ENCODE results near the gene SUFU. TPM values are rescaled to one million over a fixed set of nuclear protein-coding genes. Genes with fewer than 3 reads are reported as not detected.
A peak's percentile ranks its signal among the peaks of the same experiment; 100 is the strongest.

The SUFU gene
- total and polyA plus RNA-seq, 8 donors: 0.29 to 26.3 (median 3.7) TPM

- WGBS, 5 donors: 49 to 59% (median 56%) methylated on average over 11 to 12 of the region's 12 CpGs
- no peak for DNase-seq
- Histone ChIP-seq H3K27me3 (no peaks in the 10 kb centered on the region), H3K4me1 (peaks cover 60 to 91% (median 82%) of the 10 kb centered on the region in 4 donors), H3K27ac (peak overlapping the region; percentile 72 to 100 (median 86)), H3K9me3 (no peaks in the 10 kb centered on the region), H3K4me3 (peak overlapping the region; percentile 77 to 97 (median 89)), H3K36me3 (peaks cover 8 to 57% (median 51%) of the 10 kb centered on the region in 4 donors)
- intact Hi-C loops (cut with DNase I; ENCODE audit: low total_unique reads): no loop called here
- no peak for TF ChIP-seq POLR2AphosphoS5 (IDR thresholded peaks at IDR 0.05)
- TF ChIP-seq POLR2A (IDR thresholded peaks at IDR 0.05): no peak
- TF ChIP-seq EP300 (IDR thresholded peaks at IDR 0.05): no peak
- TF ChIP-seq CTCF (IDR thresholded peaks at IDR 0.05): no peak
Measured at GRCh38 chr10:102649797-102650654, 146.3 kb downstream of the SUFU start.

- DNase-seq: no peak
- peak overlapping the region in 1 of 4 donors; percentile 97 for H3K4me3 ChIP-seq
- peaks cover 60 to 96% (median 89%) of the 10 kb centered on the region in 4 donors for H3K4me1 ChIP-seq
- intact Hi-C loops (cut with DNase I; ENCODE audit: low total_unique reads): no loop called here
- WGBS, 5 donors: 42 to 68% (median 48%) methylated on average over 8 to 11 of the region's 11 CpGs
- H3K9me3 ChIP-seq: no peaks in the 10 kb centered on the region
- TF ChIP-seq CTCF (IDR thresholded peaks at IDR 0.05) (no peak), EP300 (IDR thresholded peaks at IDR 0.05) (no peak), POLR2A (IDR thresholded peaks at IDR 0.05) (no peak), POLR2AphosphoS5 (IDR thresholded peaks at IDR 0.05) (no peak)
- peaks cover 16 to 65% (median 59%) of the 10 kb centered on the region in 4 donors for H3K36me3 ChIP-seq
- H3K27ac ChIP-seq: peak overlapping the region; percentile 29 to 100 (median 74)
- no peaks in the 10 kb centered on the region for H3K27me3 ChIP-seq
Measured at GRCh38 chr10:102650655-102651454, 147.1 kb downstream of the SUFU start.

GRCh38 chr10:102651455-102652169 is 147.8 kb downstream of the SUFU start:
- no peak for DNase-seq
- Histone ChIP-seq H3K4me1 (peaks cover 57 to 100% (median 91%) of the 10 kb centered on the region in 4 donors), H3K27me3 (no peaks in the 10 kb centered on the region), H3K27ac (peak overlapping the region; percentile 16 to 100 (median 74)), H3K36me3 (peaks cover 24 to 73% (median 67%) of the 10 kb centered on the region in 4 donors), H3K9me3 (no peaks in the 10 kb centered on the region), H3K4me3 (peak overlapping the region in 1 of 4 donors; percentile 97)
- intact Hi-C loops (cut with DNase I; ENCODE audit: low total_unique reads): no loop called here
- WGBS, 5 donors: 57 to 80% (median 74%) methylated on average over 3 to 11 of the region's 11 CpGs; no CpG with 5 or more reads in 1 of the 5 donors
- no peak for TF ChIP-seq EP300 (IDR thresholded peaks at IDR 0.05)

- Histone ChIP-seq H3K27me3 (no peaks in the 10 kb centered on the region), H3K9me3 (no peaks in the 10 kb centered on the region), H3K27ac (peak overlapping the region in 4 of 5 donors; percentile 0 to 100 (median 86)), H3K36me3 (peaks cover 31 to 80% (median 74%) of the 10 kb centered on the region in 4 donors), H3K4me1 (peaks cover 57 to 100% (median 91%) of the 10 kb centered on the region in 4 donors), H3K4me3 (no peak overlapping the region)
- 72 to 90% (median 83%) methylated on average over 12 of the region's 12 CpGs for WGBS, 5 donors
- DNase-seq: no peak
- intact Hi-C loops (cut with DNase I; ENCODE audit: low total_unique reads): no loop called here
- TF ChIP-seq EP300 (IDR thresholded peaks at IDR 0.05): no peak
- TF ChIP-seq POLR2A (IDR thresholded peaks at IDR 0.05): no peak
- no peak for TF ChIP-seq CTCF (IDR thresholded peaks at IDR 0.05)
- TF ChIP-seq POLR2AphosphoS5 (IDR thresholded peaks at IDR 0.05): no peak
Measured at GRCh38 chr10:102652170-102652916, 148.6 kb downstream of the SUFU start.

All from stomach (tissue), 9 donors.